ENCODE data around the gene TCAIM. TPM values are rescaled to one million over a fixed set of nuclear protein-coding genes. Genes with fewer than 3 reads are reported as not detected.

TCAIM gene
- polyA plus RNA-seq, 1 of the 3 experiments (the other 2 are of a cell fraction) = 8.4 TPM

GRCh38 chr3:44418549-44418948, 80.0 kb downstream of the TCAIM start:
- TF ChIP-seq RFX5 (IDR thresholded peaks at IDR 0.05; ENCODE audit: low read length) = no peak
- no peak for TF ChIP-seq USF1 (IDR thresholded peaks at IDR 0.05; ENCODE audit: borderline replicate concordance, low read depth)
- TF ChIP-seq, protein P1, sequence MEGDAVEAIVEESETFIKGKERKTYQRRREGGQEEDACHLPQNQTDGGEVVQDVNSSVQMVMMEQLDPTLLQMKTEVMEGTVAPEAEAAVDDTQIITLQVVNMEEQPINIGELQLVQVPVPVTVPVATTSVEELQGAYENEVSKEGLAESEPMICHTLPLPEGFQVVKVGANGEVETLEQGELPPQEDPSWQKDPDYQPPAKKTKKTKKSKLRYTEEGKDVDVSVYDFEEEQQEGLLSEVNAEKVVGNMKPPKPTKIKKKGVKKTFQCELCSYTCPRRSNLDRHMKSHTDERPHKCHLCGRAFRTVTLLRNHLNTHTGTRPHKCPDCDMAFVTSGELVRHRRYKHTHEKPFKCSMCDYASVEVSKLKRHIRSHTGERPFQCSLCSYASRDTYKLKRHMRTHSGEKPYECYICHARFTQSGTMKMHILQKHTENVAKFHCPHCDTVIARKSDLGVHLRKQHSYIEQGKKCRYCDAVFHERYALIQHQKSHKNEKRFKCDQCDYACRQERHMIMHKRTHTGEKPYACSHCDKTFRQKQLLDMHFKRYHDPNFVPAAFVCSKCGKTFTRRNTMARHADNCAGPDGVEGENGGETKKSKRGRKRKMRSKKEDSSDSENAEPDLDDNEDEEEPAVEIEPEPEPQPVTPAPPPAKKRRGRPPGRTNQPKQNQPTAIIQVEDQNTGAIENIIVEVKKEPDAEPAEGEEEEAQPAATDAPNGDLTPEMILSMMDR (IDR thresholded peaks at IDR 0.05) = peak; percentile 41
- TF ChIP-seq FOSL2 (IDR thresholded peaks at IDR 0.05; ENCODE audit: borderline replicate concordance, low read depth) = no peak
- TF ChIP-seq TAF1 (IDR thresholded peaks at IDR 0.05; ENCODE audit: borderline replicate concordance, low read depth, low read length) = no peak
- H3K27ac ChIP-seq (ENCODE audit: low read depth in 2 of 2, low read length in 1 of 2) = no peak overlapping the region
- CTCF ChIA-PET = interaction anchor here (1.6 kb wide), 1 partner anchor 11 kb away, joined by 3 read pairs; no protein-coding TSS in a partner anchor
- no peak overlapping the region for H3K4me2 ChIP-seq
- H3F3A ChIP-seq (replicated peaks; ENCODE audit: insufficient read depth) = no peaks in the 10 kb centered on the region
- H3K9me2 ChIP-seq = no peaks in the 10 kb centered on the region
- 60% methylated on average over 2 of the region's 2 CpGs for WGBS (ENCODE audit: low lambda C conversion rate)
- no peaks in the 10 kb centered on the region for H3K27me3 ChIP-seq (ENCODE audit: insufficient read depth)
- POLR2A ChIA-PET = no interaction called here
- H3K9me3 ChIP-seq = no peaks in the 10 kb centered on the region
- H4K20me1 ChIP-seq (ENCODE audit: insufficient read depth) = no peaks in the 10 kb centered on the region
- no peak overlapping the region for H3K9ac ChIP-seq
- H3K4me1 ChIP-seq (ENCODE audit: control insufficient read depth in 1 of 2, insufficient read depth in 2 of 2, low read depth in 1 of 2, low read length in 1 of 2) = peaks cover 0 to 4% of the 10 kb centered on the region in 2 experiments; a peak in 1 of 4 replicates
- no peak for DNase-seq
- H3K4me3 ChIP-seq (ENCODE audit: low read depth in 2 of 2, low read length in 1 of 2) = no peak overlapping the region
- no peak overlapping the region for H2AFZ ChIP-seq (ENCODE audit: low read depth)
- no peaks in the 10 kb centered on the region for H3K36me3 ChIP-seq (replicated peaks in 1 of 2; ENCODE audit: control insufficient read depth in 1 of 2, insufficient read depth in 2 of 2, low read length in 1 of 2)
- no peaks in the 10 kb centered on the region for H3K79me2 ChIP-seq (ENCODE audit: insufficient read depth)

DNA sequence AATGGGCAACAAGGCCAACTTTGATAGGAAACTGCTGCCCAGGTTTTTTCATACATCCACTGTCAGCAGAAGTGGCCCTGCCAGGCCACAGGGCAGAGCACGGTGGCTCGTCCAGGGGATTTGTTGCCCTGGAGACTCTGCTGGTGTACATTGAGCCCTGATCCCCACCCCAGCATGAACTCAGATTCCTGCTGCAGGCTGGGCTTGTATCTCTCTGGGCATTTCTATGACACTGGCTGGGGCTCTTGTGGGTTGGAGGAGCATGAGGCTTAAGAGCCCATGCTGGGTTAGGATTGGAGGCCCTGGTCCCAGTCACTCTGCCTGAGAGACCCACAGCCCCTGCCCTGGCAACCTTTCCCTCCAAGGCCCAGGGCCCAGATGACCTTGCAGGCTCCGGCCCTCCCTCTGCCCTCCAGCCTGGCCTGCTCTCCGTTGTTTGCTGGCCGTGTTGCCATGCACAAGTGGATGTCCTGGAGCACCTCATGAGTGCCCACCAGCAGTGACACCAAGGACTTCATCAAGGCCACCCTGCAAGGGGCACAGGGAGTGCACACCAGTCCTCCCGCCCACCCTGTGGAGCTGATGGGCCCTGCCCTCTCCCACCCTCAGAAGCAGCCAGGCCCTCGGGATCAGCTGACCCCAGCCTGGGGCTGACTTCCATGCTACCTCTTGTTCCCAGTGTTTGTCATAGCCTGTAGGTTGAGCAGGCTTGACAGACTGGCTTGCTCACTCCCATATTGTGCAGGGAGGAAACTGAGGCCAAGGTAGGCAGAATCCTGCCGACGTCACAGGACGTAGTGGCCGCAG, 80.8 kb downstream of the TCAIM start:
- Histone ChIP-seq H3K9ac (no peak overlapping the region), H3K27me3 (ENCODE audit: insufficient read depth) (no peaks in the 10 kb centered on the region), H3K4me3 (ENCODE audit: low read depth in 2 of 2, low read length in 1 of 2) (no peak overlapping the region), H3K27ac (ENCODE audit: low read depth in 2 of 2, low read length in 1 of 2) (no peak overlapping the region), H4K20me1 (ENCODE audit: insufficient read depth) (no peaks in the 10 kb centered on the region), H3K79me2 (ENCODE audit: insufficient read depth) (no peaks in the 10 kb centered on the region), H3K4me2 (no peak overlapping the region), H3K4me1 (ENCODE audit: control insufficient read depth in 1 of 2, insufficient read depth in 2 of 2, low read depth in 1 of 2, low read length in 1 of 2) (peaks cover 0 to 4% of the 10 kb centered on the region in 2 experiments; a peak in 1 of 4 replicates), H2AFZ (ENCODE audit: low read depth) (no peak overlapping the region), H3F3A (replicated peaks; ENCODE audit: insufficient read depth) (no peaks in the 10 kb centered on the region), H3K9me2 (no peaks in the 10 kb centered on the region), H3K9me3 (no peaks in the 10 kb centered on the region), H3K36me3 (replicated peaks in 1 of 2; ENCODE audit: control insufficient read depth in 1 of 2, insufficient read depth in 2 of 2, low read length in 1 of 2) (no peaks in the 10 kb centered on the region)
- TF ChIP-seq TCF12 (IDR thresholded peaks at IDR 0.05) = no peak
- TF ChIP-seq FOXM1 (IDR thresholded peaks at IDR 0.05; ENCODE audit: low read depth) = no peak
- TF ChIP-seq RXRA (IDR thresholded peaks at IDR 0.05; ENCODE audit: borderline replicate concordance, low read depth) = no peak
- TF ChIP-seq RFX5 (IDR thresholded peaks at IDR 0.05; ENCODE audit: low read length) = no peak
- TF ChIP-seq ELF1 (IDR thresholded peaks at IDR 0.05) = no peak
- TF ChIP-seq EZH2phosphoT487 (IDR thresholded peaks at IDR 0.05; ENCODE audit: borderline replicate concordance, low read depth) = no peak
- ChIA-PET CTCF (interaction anchor here (1.1 to 1.6 kb wide), 2 partner anchors 10 to 15 kb away, joined by 3 to 4 read pairs; no protein-coding TSS in a partner anchor), POLR2A (no interaction called here)
- 87% methylated on average over 4 of the region's 11 CpGs for WGBS (ENCODE audit: low lambda C conversion rate)
- DNase-seq = no peak

Data from SK-N-SH (cell line).